GM18508 (cell line): Measurements from ENCODE around the gene UBE2U.

ENCODE experiments used
- ATAC-seq: cut with Tn5 transposase; IDR thresholded peaks from one replicate; pipeline ENCODE4 v1.9.1; 2021; ENCODE audit warnings: moderate number of reproducible peaks; ENCODE audit not compliant: insufficient read depth, unreplicated experiment

UBE2U gene

DNA sequence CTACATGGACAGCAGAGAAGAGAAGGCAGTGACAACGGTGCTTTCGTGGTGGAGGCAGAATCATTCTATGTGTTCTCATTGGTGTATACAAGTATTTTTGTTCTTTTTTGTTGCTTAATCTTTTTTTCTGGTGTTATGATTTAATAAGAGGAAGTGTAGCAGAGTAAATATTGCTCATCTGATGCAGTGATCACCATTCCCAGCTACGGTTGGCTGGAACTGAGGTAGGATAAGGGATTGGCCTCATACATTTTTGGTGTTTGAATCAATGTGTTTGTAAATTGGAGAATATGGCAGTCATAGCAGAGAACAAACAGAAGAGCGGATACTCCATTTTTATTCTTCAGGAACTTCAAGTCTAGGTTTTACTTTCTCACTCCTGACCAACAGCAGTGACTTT, 76.6 kb downstream of the UBE2U start:
- no peak for ATAC-seq

- no peak for ATAC-seq
These were observed 78.9 kb downstream of the UBE2U start for GRCh38 chr1:64282351-64282750.

- no peak for ATAC-seq
These were observed 83.6 kb downstream of the UBE2U start for GRCh38 chr1:64287071-64287470.

GRCh38 chr1:64290420-64290819, 87.0 kb downstream of the UBE2U start:
- no peak for ATAC-seq

DNA sequence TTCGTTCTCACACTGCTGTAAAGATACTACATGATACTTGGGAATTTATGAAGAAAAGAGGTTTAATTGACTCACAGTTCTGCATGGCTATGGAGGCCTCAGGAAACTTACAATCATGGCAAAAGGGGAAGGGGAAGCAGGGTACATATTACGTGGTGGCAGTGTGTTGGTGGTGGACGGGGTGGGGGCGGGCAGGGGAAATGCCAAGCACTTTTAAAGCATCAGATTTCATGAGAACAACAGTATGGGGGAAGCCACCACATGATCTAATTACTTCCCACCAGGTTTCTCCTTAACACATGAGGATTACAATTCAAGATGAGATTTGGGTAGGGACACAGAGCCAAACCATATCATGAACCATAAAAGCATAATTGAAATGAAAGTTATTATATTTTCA, 88.5 kb downstream of the UBE2U start:
- ATAC-seq, result no peak

DNA sequence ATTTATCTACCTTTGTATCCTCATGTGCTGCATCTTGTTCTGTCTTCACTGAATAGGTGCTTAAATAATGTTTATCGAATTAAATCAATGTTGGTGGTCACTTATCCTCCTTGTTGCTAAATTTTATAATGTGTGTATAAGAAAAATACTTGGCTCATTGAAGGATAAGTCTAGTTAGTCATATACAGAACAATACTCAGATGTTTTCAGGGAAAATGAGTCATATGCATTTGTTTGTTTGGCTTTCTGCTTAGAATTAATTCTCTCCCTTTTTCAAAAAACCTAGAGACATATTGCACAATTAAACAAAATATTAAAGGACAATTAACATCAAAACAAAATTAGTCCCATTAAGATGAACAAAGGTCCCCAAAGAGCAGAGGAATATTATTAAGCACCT, 89.0 kb downstream of the UBE2U start:
- no peak for ATAC-seq

DNA sequence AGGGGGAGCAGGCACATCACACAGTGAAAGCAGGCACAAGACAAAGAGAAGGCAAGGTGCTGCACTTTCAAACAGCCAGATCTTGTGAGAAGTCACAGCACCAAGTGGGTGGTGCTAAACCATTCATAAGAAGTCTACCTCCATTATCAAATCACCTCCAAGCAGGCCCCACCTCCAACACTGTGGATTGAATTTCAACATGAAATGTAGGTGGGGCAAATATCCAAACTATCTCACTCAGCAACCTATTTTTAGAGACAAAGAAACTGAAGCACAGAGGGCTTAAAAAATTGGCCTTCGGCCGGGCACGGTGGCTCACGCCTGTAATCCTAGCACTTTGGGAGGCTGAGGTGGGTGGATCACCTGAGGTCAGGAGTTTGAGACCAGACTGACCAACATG, 90.4 kb downstream of the UBE2U start:
- no peak for ATAC-seq

GRCh38 chr1:64295136-64295535, 91.7 kb downstream of the UBE2U start:
- no peak for ATAC-seq

- ATAC-seq, result no peak
These were observed 92.1 kb downstream of the UBE2U start for GRCh38 chr1:64295561-64295960.

DNA sequence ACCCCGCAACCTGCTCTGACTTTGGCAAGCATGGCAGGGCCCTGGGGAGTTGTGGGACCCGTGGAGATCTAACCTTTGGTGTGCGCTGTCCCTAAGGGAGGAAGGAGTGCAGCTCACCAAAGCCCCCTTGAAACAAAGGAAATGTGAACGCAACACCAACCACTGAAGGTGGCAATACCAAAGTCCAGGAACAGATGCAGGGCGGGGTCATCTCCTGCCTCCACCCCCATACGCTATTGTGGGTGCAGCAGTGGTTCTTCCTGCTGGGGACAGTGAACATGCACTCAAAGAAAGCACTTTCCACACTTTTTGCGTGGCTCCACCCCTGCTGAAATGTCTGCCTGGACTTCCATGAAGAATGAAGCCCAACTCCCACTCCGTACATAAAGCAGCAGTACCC, 93.0 kb downstream of the UBE2U start:
- ATAC-seq, result no peak

DNA sequence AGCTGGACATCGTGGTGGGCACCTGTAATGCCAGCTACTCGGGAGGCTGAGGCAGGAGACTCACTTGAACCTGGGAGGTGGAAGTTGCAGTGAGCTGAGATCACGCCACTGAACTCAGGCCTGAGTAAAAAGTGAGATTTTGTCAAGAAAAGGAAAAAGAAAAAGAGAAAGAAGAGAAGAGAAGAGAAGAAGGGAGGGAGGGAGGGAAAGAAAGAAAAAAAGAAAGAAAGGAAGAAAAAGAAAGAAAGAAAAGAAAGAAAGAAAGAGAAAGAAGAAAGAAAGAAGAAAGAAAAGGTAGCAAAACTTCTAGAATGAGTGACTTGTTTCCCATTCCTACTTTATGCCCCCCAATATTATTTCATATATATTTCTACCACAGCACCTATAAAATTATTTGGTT, 98.8 kb downstream of the UBE2U start:
- ATAC-seq, result no peak

GRCh38 chr1:64302971-64303370, 99.5 kb downstream of the UBE2U start:
- ATAC-seq, result no peak

DNA sequence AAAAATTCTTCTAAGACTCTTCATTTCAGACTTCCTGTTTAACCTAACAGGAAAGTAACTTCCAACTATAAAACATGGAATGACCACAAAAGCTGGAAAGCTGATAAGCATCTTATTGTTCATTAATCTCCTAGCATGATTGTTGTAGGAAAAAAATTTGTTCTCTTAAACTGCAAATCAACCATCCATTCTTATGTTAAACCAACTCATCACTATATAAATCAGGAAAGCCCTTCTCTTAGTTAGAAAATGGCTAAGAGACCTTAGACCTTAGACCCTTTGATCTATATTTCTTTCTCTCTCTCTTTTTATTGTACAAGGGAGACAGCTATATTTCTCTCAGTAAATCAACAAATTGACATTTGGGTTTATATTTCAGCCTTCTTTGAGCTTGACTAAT, 101.4 kb downstream of the UBE2U start:
- ATAC-seq, result no peak

- ATAC-seq, result no peak
These were observed 105.4 kb downstream of the UBE2U start for GRCh38 chr1:64308866-64309265.

DNA sequence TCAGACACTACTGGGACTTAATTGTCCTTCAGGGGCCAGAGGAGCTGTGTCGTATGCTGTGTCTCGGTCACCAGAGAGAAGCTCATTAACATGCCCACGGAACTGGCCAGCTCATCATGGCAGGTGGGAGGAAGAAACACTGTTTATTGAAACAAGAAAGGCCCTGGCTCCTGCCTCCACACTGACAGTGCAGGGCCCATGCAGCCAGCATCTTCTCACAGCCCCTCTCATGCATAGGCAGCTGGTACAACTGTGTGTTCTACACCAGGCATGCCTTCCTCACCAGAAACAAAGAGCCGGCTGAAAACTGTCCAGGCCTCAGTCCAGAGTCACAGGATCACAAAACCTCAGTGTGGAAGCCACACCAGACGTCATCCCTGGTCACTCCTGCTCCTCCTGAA, 106.0 kb downstream of the UBE2U start:
- no peak for ATAC-seq

GRCh38 chr1:64310760-64311159, 107.3 kb downstream of the UBE2U start:
- no peak for ATAC-seq

DNA sequence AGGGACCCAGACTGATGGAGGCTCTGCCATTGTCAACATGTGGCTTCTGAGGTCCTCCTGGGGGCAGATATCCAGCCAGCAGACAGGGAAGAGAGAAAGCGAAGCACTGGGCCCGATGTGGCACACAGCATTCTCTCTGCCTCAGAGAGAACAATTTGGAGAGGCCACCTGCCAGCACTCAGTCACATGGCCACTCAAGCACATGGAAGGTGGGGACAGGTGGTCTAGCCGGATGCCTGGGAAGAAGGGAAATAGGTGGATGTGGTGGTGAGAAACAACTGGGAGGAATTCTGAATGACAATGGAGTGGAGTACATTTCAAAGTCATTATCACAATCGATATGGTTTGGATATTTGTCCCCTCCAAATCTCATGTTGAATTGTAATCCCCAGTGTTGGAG, 109.0 kb downstream of the UBE2U start:
- ATAC-seq, result no peak

DNA sequence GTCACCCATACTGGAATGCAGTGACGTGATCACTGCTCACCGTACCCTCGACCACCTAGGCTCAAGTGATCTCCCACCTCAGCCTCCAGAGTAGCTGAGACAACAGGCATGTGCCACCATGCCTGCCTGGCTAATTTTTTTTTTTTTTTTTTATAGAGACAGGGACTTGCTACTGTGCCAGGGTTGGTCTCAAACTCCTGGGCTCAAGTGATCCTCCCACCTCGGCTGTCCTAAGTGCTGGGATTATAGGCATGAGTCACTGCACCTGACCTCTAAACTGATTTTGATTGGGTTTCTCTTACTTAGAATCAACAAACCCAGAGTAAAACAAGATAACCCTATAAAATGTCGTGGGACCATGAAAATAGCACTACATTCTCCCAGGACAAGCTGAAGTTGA, 112.0 kb downstream of the UBE2U start:
- ATAC-seq, result no peak
